ENCODE measurements around the gene ZBTB16.

The ZBTB16 gene

DNA sequence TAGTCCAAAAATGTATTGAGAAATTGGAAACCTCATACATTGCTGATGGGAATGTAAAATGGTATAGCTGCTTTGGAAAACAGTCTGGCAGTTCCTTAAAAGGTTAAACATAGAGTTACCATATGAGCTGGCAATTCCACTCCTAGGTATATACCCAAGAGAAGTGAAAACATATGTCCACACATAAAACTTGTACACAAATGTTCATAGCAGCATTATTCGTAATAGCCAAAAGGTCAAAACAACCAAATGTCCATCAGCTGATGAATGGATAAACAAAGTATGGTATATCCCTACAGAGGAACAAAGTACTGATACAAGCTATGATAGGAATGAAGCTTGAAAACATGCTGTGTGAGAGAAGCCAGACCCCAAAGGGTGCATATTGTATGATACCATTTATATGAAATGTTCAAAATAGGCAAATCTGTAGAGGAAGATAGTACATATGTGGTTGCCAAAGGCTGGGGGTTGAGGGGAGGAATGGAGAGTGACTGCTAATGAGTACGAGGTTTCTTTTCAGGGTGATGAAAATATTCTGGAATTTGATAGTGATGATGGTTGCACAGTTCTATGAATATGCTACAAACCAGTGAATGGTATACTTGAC lies 85.8 kb downstream of the ZBTB16 start:
- no peak for DNase-seq (ENCODE audit: low spot score in 2 of 2)
- Mint-ChIP-seq H3K36me3 (peaks cover 11% of the 10 kb centered on the region), H3K9me3 (no peaks in the 10 kb centered on the region), H3K4me1 (peaks cover 63% of the 10 kb centered on the region), H3K27ac (no peak overlapping the region), H3K4me3 (no peak overlapping the region)
- no peak for ATAC-seq

DNA sequence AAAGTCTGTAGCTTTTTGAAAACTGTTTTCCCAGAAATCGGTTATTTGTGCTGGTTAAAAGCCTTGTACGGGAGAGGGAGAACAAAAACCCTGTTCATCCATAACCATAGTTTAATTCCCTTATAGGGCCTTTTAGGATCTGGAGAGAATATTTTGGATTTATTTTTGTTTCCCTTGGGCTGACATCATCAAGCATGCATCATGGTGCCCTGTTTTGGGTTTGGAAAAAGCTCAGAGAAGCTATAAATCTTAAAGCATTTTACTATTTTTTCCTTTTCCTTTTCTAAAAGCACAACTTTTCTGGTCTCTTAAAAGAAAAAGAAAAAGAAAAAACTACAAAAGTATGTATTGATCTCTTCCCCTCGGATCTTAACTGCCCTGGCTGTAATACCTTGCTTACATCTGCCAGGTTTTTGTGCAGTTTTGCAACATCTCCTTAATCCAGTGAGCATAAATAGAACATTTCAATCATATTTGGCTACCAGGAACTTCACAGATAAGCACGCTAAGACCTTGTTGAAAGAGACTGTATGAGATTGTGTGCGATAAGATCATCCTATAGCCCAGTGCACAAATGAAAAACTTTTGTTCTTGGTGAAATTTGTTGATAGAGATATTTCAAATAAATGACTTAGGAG lies 88.0 kb downstream of the ZBTB16 start:
- H3K4me1 Mint-ChIP-seq, result peaks cover 62% of the 10 kb centered on the region
- no peak overlapping the region for H3K4me3 Mint-ChIP-seq
- H3K27ac Mint-ChIP-seq, result no peak overlapping the region
- ATAC-seq (no peak), DNase-seq (ENCODE audit: low spot score in 2 of 2) (no peak)
- no peaks in the 10 kb centered on the region for H3K36me3 Mint-ChIP-seq
- H3K9me3 Mint-ChIP-seq, result no peaks in the 10 kb centered on the region

DNA sequence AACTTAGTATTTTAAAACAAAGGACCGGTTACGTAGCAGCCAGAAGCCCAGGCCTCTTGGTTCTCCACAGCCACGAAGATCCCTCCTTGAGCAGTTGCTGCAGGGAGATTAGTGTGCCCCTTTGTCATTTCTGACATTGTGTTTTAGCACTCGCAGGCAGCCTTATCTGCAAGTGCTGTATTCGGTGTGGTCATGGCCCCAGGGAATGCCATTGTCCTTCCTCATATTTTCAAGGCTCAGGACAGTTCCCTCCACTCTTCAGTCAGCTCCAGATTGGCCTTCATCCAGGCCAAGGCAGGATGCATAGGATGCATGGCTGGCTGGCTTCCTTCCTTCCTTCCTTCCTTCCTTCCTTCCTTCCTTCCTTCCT lies 88.5 kb downstream of the ZBTB16 start:
- Mint-ChIP-seq H3K4me3 (no peak overlapping the region), H3K4me1 (peaks cover 62% of the 10 kb centered on the region), H3K36me3 (no peaks in the 10 kb centered on the region), H3K9me3 (no peaks in the 10 kb centered on the region), H3K27ac (no peak overlapping the region)
- ATAC-seq, result no peak
- DNase-seq (ENCODE audit: low spot score in 2 of 2), result no peak

DNA sequence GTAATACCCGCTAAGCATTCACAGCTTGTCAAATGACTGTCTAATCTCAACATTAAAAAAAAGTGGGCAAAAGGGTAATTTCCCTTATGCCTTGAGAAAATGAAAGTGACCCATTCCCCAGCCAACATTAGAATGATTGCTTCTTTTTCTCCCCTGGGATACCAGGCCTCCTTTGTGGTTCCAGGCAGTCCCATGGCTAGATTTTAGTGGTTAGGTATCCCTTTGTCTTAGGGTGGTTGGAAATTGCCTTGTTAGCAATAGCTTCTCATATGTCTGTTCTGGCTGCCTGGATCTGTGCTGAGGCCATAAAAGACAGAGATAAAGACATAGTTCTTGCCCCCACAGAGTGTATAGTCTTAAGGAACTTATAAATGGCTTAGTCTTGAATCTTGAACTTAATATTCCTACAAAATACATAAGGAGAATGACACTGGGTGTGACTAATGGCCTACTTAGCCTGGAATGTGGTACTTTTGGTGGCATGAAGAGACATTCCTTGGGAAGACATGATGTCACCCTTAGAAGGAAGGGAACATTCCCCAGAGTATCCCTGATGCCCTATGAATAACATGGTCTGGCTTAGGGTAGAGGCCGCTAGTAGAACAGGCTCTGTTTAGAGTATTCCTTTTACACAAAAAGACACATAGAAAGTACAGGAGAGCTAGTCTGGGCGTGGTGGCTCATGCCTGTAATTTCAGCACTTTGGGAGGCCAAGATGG lies 90.3 kb downstream of the ZBTB16 start:
- ATAC-seq (no peak), DNase-seq (ENCODE audit: low spot score in 2 of 2) (no peak)
- no peak overlapping the region for H3K4me3 Mint-ChIP-seq
- no peaks in the 10 kb centered on the region for H3K9me3 Mint-ChIP-seq
- H3K36me3 Mint-ChIP-seq, result peaks cover 6% of the 10 kb centered on the region
- H3K27ac Mint-ChIP-seq, result no peak overlapping the region
- peaks cover 65% of the 10 kb centered on the region for H3K4me1 Mint-ChIP-seq

DNA sequence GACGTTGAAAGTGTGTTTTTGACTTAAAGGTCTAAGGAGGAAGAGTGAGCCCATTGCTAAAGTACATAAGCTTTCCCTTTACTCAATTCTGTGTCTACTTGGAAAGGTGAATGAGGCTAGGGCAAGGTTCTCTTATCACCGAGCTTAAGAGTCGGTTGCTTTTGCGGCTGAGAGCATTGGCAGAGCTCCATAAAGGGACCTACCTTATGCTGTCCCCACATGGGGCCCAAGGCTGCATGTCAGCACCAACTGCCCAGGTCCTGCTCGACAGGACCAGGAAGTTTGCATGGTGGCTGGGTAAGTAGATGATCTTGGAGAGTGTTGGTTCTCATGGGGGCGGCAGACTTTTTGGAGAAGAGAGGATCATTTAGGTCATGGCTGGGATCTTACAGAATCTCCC lies 91.2 kb downstream of the ZBTB16 start:
- ATAC-seq, result no peak
- H3K9me3 Mint-ChIP-seq, result no peaks in the 10 kb centered on the region
- DNase-seq (ENCODE audit: low spot score in 2 of 2), result no peak
- peaks cover 71% of the 10 kb centered on the region for H3K4me1 Mint-ChIP-seq
- no peak overlapping the region for H3K27ac Mint-ChIP-seq
- H3K36me3 Mint-ChIP-seq, result peaks cover 7% of the 10 kb centered on the region
- no peak overlapping the region for H3K4me3 Mint-ChIP-seq

DNA sequence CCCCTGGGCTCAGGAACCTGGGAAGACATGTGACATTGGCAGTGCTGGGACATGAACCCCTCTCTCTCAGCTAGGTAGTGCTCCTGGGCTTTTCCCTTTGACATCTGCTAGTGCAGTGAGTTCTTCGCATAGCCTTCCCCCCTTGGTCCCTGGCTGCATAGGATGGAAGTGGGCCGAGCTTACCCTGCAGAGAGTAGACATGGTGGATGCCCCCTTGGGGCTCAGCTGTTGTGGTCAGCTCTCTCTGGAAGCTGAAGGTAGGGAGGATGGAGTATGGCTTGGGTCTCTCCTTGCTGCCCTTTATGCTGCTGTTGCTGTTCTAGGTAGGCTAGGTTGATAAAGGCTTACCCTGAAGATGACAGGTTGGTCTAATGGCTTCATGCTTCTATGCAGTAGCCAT lies 92.1 kb downstream of the ZBTB16 start:
- DNase-seq (ENCODE audit: low spot score in 2 of 2) (no peak), ATAC-seq (no peak)
- Mint-ChIP-seq H3K4me1 (peaks cover 80% of the 10 kb centered on the region), H3K4me3 (no peak overlapping the region), H3K9me3 (no peaks in the 10 kb centered on the region), H3K27ac (no peak overlapping the region), H3K36me3 (peaks cover 16% of the 10 kb centered on the region)

DNA sequence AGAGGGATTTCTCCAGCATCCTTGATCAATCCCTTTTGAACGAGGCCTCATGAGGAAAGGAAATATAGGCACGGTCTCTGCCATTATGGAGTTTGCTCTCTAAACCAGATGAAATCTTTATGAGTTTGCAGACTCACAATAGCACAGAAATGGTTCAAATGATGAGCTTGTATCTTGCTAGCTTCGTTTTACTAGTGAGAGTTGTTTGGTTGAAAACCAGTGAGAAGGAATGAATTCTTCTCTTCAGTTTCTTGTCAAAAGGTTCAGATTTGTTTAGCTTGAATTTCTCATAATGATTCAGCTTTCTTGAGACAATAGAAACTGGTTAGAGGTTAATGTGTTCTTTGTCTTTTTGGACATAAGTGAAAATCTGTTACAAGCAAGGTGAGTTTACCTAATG lies 92.7 kb downstream of the ZBTB16 start:
- Mint-ChIP-seq H3K9me3 (no peaks in the 10 kb centered on the region), H3K4me1 (peaks cover 86% of the 10 kb centered on the region), H3K27ac (no peak overlapping the region), H3K4me3 (no peak overlapping the region), H3K36me3 (peaks cover 22% of the 10 kb centered on the region)
- DNase-seq (ENCODE audit: low spot score in 2 of 2), result no peak
- ATAC-seq, result peak; percentile 72

DNA sequence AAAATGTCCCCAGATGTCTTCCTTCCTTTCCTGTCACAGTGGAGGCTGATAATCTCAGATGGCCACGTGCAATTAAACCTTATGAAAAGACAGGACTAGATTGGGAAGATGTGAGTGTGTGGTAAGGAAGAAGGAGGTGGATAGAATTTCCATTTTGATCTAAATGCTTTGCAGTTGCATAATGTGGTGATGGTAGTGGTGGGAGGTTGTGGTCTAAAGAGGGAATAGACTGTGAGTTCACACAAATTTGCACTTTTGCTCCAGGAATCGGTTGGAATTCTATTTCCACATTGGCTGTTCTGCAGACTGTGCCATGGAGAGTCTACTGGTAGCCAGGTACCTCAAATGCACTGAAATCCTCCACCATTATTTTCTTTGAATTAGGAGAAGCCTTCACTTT lies 93.3 kb downstream of the ZBTB16 start:
- no peak for ATAC-seq
- H3K4me3 Mint-ChIP-seq, result no peak overlapping the region
- peaks cover 90% of the 10 kb centered on the region for H3K4me1 Mint-ChIP-seq
- H3K9me3 Mint-ChIP-seq, result no peaks in the 10 kb centered on the region
- H3K36me3 Mint-ChIP-seq, result peaks cover 27% of the 10 kb centered on the region
- no peak for DNase-seq (ENCODE audit: low spot score in 2 of 2)
- no peak overlapping the region for H3K27ac Mint-ChIP-seq

DNA sequence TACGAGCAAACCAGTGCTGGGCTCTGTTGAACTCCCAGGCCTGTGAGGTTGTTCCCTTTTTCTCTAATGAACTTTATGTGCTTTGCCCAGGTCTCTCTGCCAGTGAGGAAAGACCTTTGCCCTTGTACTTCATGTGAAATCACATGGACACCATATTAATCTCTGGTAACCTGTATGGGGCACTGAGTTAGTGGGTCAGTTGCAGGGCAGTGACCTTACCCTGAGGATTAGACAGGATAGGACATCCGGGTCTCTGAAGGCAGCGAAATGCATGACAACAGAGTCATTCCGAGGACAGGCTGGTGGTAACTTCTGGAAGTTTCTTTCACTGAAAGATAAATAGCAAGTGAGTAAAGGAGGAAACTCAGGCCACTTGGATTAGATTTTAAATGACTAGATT lies 93.7 kb downstream of the ZBTB16 start:
- Mint-ChIP-seq H3K9me3 (no peaks in the 10 kb centered on the region), H3K27ac (no peak overlapping the region), H3K4me1 (peaks cover 90% of the 10 kb centered on the region), H3K36me3 (peaks cover 31% of the 10 kb centered on the region), H3K4me3 (no peak overlapping the region)
- no peak for ATAC-seq
- no peak for DNase-seq (ENCODE audit: low spot score in 2 of 2)

DNA sequence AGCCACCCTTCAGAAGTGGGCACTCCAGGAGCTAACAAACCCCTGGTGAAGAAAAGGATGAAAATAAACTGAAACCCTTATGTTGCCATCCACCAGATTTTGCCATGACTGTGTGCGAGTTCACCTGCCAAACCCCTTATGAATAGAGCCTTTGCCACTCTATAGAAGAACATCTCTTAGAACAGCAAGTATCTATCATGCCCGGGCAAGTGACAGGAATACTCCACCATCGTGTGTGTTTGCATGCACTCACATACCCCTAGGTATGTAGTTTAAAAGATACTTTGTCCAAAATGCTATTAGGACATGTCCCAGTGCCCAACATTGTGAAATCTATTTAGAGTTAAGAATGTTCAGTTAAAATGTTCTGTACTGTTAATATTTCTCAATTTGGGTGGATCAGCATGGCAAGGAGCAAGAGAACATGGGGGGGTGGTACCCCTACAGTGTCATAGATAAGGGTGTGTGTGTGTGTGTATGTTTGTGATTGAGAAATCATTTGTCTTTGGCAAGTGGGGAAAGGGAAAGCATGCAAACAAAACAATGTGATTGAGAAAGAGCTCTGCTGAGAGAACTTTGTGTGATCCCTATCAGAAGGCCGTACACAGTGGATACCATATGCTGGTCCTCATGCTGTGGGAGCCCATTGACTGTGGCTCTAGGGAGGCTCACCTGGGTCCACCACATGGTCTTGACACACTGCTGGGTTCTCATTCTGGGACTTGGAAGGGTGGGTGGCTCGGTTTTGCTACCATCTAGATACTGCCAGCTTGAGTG lies 94.9 kb downstream of the ZBTB16 start:
- H3K27ac Mint-ChIP-seq, result no peak overlapping the region
- peaks cover 44% of the 10 kb centered on the region for H3K36me3 Mint-ChIP-seq
- H3K4me3 Mint-ChIP-seq, result no peak overlapping the region
- DNase-seq (ENCODE audit: low spot score in 2 of 2), result no peak
- H3K4me1 Mint-ChIP-seq, result peaks cover 92% of the 10 kb centered on the region
- H3K9me3 Mint-ChIP-seq, result no peaks in the 10 kb centered on the region
- ATAC-seq, result no peak

DNA sequence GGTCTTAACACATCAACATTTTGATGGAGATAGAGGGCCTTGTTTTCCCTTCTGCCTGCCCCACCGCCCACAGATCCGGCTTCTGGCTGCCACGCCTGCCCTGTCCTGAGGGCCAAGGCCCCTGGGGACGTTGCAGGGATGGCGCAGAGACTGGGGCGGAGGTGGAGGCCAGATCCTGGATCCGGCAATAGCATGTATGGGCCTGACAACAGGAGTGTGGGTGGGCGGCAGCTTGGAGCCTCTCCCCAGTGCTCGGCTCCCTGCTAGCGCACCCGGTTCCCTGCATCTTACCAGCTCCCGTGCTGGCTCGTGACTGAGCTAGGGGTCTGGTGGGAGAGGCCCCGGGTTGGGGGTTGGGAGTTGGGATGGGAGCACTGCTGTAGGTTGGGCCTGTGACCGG lies 95.6 kb downstream of the ZBTB16 start:
- DNase-seq (ENCODE audit: low spot score in 2 of 2) (no peak), ATAC-seq (no peak)
- Mint-ChIP-seq H3K4me1 (peaks cover 92% of the 10 kb centered on the region), H3K36me3 (peaks cover 50% of the 10 kb centered on the region), H3K9me3 (no peaks in the 10 kb centered on the region), H3K4me3 (no peak overlapping the region), H3K27ac (peak overlapping the region; percentile 6)

DNA sequence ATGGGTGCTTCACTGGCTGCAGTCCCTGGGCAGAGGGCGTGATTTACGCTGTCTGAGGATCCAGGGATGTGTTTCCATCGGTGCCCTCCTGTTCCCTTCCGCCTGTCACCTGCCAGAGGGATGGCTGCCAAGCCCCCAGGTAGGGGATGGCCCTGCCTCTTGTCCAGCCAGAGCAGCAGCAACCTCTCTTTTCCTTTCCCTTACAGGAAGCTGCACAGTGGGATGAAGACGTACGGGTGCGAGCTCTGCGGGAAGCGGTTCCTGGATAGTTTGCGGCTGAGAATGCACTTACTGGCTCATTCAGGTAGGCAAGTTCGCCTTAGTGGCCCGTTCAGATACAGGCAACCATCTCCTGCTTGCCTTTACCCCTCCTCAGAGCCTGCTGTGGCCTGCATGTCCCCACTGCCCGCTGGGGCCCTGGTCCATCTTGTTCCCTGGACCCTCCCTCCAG lies 96.6 kb downstream of the ZBTB16 start:
- Mint-ChIP-seq H3K9me3 (no peaks in the 10 kb centered on the region), H3K4me1 (peaks cover 94% of the 10 kb centered on the region), H3K27ac (no peak overlapping the region), H3K4me3 (no peak overlapping the region), H3K36me3 (peaks cover 57% of the 10 kb centered on the region)
- ATAC-seq (no peak), DNase-seq (ENCODE audit: low spot score in 2 of 2) (no peak)

DNA sequence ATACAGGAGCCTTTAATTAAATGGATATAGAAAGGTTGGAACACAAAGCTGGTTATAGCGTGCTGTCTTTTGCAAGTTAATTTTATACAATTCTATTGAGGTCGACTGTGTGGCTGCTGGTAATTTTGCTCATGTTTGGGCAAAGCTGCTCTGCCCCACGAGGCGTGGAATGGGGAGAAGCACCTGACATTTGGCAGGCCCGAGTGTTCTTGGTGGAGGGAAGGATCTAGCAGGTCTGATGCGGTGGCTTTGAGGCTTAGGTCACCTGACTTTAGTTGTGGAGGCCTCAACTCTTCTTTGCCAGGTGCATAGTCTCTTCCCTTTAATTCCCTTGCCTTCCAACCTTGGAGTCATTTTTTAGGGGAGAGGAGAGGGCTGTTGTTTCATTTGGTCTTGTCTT lies 97.3 kb downstream of the ZBTB16 start:
- Mint-ChIP-seq H3K36me3 (peaks cover 60% of the 10 kb centered on the region), H3K9me3 (no peaks in the 10 kb centered on the region), H3K27ac (no peak overlapping the region), H3K4me1 (peaks cover 94% of the 10 kb centered on the region), H3K4me3 (no peak overlapping the region)
- ATAC-seq (no peak), DNase-seq (ENCODE audit: low spot score in 2 of 2) (no peak)

DNA sequence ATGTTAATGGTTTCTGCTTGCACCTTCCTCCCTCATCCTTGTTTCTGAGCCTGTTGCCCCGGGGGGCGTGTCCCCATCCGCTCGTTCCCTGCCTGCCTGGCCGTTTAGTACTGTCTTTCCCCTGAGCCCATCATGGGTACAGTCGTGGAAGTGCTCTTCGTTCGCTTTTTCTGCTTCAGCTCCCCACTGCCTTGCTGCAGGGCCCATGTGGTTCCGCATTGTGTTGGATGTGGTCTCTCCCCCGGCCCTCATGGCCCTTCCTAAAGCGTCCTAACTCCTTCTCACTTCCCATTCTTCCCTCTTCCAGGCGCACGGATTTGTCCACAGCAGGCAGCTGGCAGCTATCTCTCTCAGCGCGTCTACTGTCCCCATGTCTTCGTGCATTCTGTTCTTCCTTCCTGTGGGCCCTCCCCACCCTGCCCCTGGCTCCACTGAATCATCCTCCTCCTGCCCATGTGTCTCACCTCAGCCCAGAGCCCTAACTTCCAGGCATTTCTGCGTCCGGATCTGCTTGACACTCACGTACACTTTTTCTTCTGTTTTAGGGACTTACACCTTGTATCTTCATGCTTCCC lies 98.1 kb downstream of the ZBTB16 start:
- Mint-ChIP-seq H3K4me3 (peak overlapping the region; percentile 34), H3K36me3 (peaks cover 67% of the 10 kb centered on the region)

DNA sequence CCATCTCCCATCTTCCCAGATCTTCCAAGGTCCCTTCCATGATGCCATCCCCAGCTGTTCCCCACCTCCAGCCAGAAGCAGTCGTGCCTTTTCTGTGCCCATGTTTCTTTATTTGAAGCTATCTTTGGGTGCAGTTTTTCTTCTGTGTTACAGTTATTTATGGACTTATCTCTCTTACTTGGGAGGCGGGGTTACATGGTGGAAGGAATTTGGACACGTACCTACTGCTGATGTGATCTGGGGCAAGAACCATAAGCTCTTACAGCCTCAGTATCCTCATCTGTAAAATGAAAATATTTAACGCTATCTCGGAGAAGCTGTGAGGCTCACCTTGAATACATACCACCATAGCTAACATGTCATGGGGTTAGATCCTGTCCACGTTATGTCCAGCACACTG lies 98.9 kb downstream of the ZBTB16 start:
- peak overlapping the region; percentile 85 for H3K27ac Mint-ChIP-seq
- DNase-seq (ENCODE audit: low spot score in 2 of 2), result no peak
- peaks cover 67% of the 10 kb centered on the region for H3K36me3 Mint-ChIP-seq
- no peak for ATAC-seq
- H3K9me3 Mint-ChIP-seq, result no peaks in the 10 kb centered on the region
- H3K4me3 Mint-ChIP-seq, result peak overlapping the region; percentile 34
- H3K4me1 Mint-ChIP-seq, result peaks cover 91% of the 10 kb centered on the region

More for the DNA sequence above, 98.1 kb downstream of the ZBTB16 start:
- Mint-ChIP-seq H3K4me1 (peaks cover 91% of the 10 kb centered on the region), H3K27ac (peak overlapping the region; percentile 85), H3K9me3 (no peaks in the 10 kb centered on the region)
- ATAC-seq, result no peak
- no peak for DNase-seq (ENCODE audit: low spot score in 2 of 2)

All from stimulated activated effector memory CD8-positive, alpha-beta T cell treated with anti-CD3 and anti-CD28 coated beads, Interleukin-12 subunit alpha, Interleukin-12 subunit beta, amount 100 ng/mL, for 72 hours (primary cell).